Liver (tissue), 10 donors: ENCODE data around the gene AGPAT1. TPM values are rescaled to one million over a fixed set of nuclear protein-coding genes. Genes with fewer than 3 reads are reported as not detected.

Experiments
- DNase-seq: peaks from one replicate; pipeline ENCODE4 v3.0.0-alpha.2; 2017; ENCODE audit warnings: low spot score
- H3K27ac ChIP-seq, 2 donors: one replicate each; pipeline ENCODE4 v1.7.0; 2013; ENCODE audit warnings: inconsistent platforms in 2 of 2, low read length in 2 of 2, control low read depth in 1 of 2, low read depth in 1 of 2, mild to moderate bottlenecking in 1 of 2
- H3K27me3 ChIP-seq, 4 donors: one replicate each; pipeline versions ENCODE4 v1.6.1 to v1.7.0; 2013; ENCODE audit warnings: low read length in 3 of 4, inconsistent platforms in 1 of 4, mild to moderate bottlenecking in 1 of 4, moderate library complexity in 1 of 4; ENCODE audit not compliant: control insufficient read depth in 4 of 4, insufficient read depth in 4 of 4
- H3K36me3 ChIP-seq, 4 donors: one replicate each; pipeline versions ENCODE4 v1.6.1 to v1.7.0; 2013; ENCODE audit warnings: low read length in 3 of 4, mild to moderate bottlenecking in 3 of 4, low read depth in 1 of 4, moderate library complexity in 1 of 4; ENCODE audit not compliant: control insufficient read depth in 4 of 4, insufficient read depth in 3 of 4
- H3K4me1 ChIP-seq, 4 donors: one replicate each; pipeline versions ENCODE4 v1.6.1 to v1.7.0; 2013; ENCODE audit warnings: low read length in 3 of 4, mild to moderate bottlenecking in 3 of 4, moderate library complexity in 1 of 4; ENCODE audit not compliant: control insufficient read depth in 4 of 4, insufficient read depth in 4 of 4
- H3K4me3 ChIP-seq, 3 donors: one replicate each; pipeline versions ENCODE4 v1.6.1 to v1.7.0; 2013; ENCODE audit warnings: low read length in 3 of 3, control low read depth in 1 of 3, low read depth in 1 of 3, mild to moderate bottlenecking in 1 of 3
- H3K9ac ChIP-seq, 2 donors: one replicate each; pipeline ENCODE4 v1.7.0; 2013; ENCODE audit warnings: low read length in 2 of 2, mild to moderate bottlenecking in 2 of 2, moderate library complexity in 2 of 2, control low read depth in 1 of 2, low read depth in 1 of 2
- H3K9me3 ChIP-seq, 4 donors: one replicate each; pipeline versions ENCODE4 v1.6.1 to v1.7.0; 2013; ENCODE audit warnings: low read length in 3 of 4; ENCODE audit not compliant: control insufficient read depth in 4 of 4
- CTCF ChIP-seq: fragments of 150-350 bp; IDR thresholded peaks from 2 replicates; pipeline ENCODE4 v1.5.1; 2017; ENCODE audit warnings: improper control_type of control experiment, low read depth, low read length; ENCODE audit not compliant: missing input control
- EGR1 ChIP-seq, 2 donors: IDR thresholded peaks; 2 replicates each; pipeline ENCODE4 v1.6.1; 2016 to 2018; ENCODE audit warnings: antibody characterized with exemption in 2 of 2, low read depth in 2 of 2
- HNF4A ChIP-seq, 2 donors: conservative IDR thresholded peaks; 2 replicates each; pipeline ENCODE4 v1.6.1; 2016; ENCODE audit warnings: antibody characterized with exemption in 2 of 2, mild to moderate bottlenecking in 2 of 2
- RAD21 ChIP-seq, 2 donors: IDR thresholded peaks; 2 replicates each; pipeline ENCODE4 v1.6.1; 2016; ENCODE audit warnings: antibody characterized with exemption in 2 of 2, mild to moderate bottlenecking in 2 of 2
- SP1 ChIP-seq: IDR thresholded peaks from 2 replicates; pipeline ENCODE4 v1.6.1; 2018; ENCODE audit warnings: antibody characterized with exemption, mild to moderate bottlenecking
- WGBS: extraction: QIAGEN DNeasy Blood & Tissue Kit; methylation state at CpG from one replicate; pipeline ENCODE4 v1.1.7; 2013; 5-methylcytosine and 5-hydroxymethylcytosine counted together
- polyA plus RNA-seq, 2 donors: library from polyadenylated mRNA; stranded (reverse) in 1 of 2; unstranded in 1 of 2; fragments of 200-250 nt in 1 of 2; fragments of >200 nt in 1 of 2; fragmentation: Nextera tagmentation in 1 of 2; extraction: Ambion mirVana in 1 of 2; gene quantifications; one replicate each; pipeline versions ENCODE4 v1.2.1 to v1.2.3, GENCODE V29; 2013 to 2015
- small RNA-seq: library from RNA; depleted of rRNA; stranded (forward); fragments of <200 nt; gene quantifications from one replicate; pipeline ENCODE3, GENCODE V24; 2014
- total RNA-seq, 2 donors: library from RNA; depleted of rRNA; stranded (reverse); fragments of >200 nt; gene quantifications; one replicate each; pipeline ENCODE4 v1.2.3, GENCODE V29; 2014
- donor health status: healthy.
- donor health status: healthy.
- donor health status: healthy.
- donor health status: healthy.
- donor health status: healthy.

AGPAT1 gene
- total and polyA plus RNA-seq, 4 donors = 10.4 to 45.1 (median 17.5) TPM

GRCh38 chr6:32118782-32119628 is 56.9 kb downstream of the AGPAT1 start:
- 13% methylated on average over 17 of the region's 17 CpGs for WGBS
- Histone ChIP-seq H3K27me3 (no peaks in the 10 kb centered on the region), H3K9ac (no peak overlapping the region), H3K9me3 (no peaks in the 10 kb centered on the region), H3K36me3 (peaks cover 13 to 42% (median 33%) of the 10 kb centered on the region in 4 donors), H3K4me1 (peaks cover 0 to 14% (median 11%) of the 10 kb centered on the region in 4 donors), H3K27ac (peak overlapping the region; percentile 49 to 50), H3K4me3 (no peak overlapping the region)
- DNase-seq = peak; percentile 88
- peak; percentile 48 to 69 for TF ChIP-seq HNF4A (conservative IDR thresholded peaks at IDR 0.05)
- TF ChIP-seq SP1 = peak; percentile 51
- TF ChIP-seq CTCF = peak; percentile 97
- peak; percentile 88 to 92 for TF ChIP-seq RAD21 (IDR thresholded peaks at IDR 0.05)
- TF ChIP-seq EGR1 (IDR thresholded peaks at IDR 0.05; ENCODE audit: low read depth in 2 of 2) = no peak

Small RNAs within 50 kb of the gene (small RNA-seq; reads per million reads assigned to genes)
- gene AL662884.1 (not detected), gene MIR6833 (not detected)

Other genes with a start within 250 kb of the AGPAT1 start
- 100 to 1,000 TPM; 212 to 354 TPM for gene C2, start 248.4 kb downstream of the AGPAT1 start, total RNA-seq
- gene C2, start 248.4 kb downstream of the AGPAT1 start, polyA plus RNA-seq = 100 to 1,000 TPM; 441 to 522 TPM
- gene CFB, start 230.0 kb downstream of the AGPAT1 start, total RNA-seq = 1,000 to 10,000 TPM; 2,016 to 3,272 TPM
- gene CFB, start 230.0 kb downstream of the AGPAT1 start, polyA plus RNA-seq = 1,000 to 10,000 TPM; 3,136 to 3,144 TPM
- 10 to 100 TPM; 11.1 to 21.8 TPM for gene NELFE, start 217.1 kb downstream of the AGPAT1 start, total RNA-seq
- gene NELFE, start 217.1 kb downstream of the AGPAT1 start, polyA plus RNA-seq = 10 to 100 TPM; 11.9 to 14.2 TPM
- 10 to 100 TPM; 34.7 to 57.6 TPM for gene SKIC2, start 216.9 kb downstream of the AGPAT1 start, total RNA-seq
- 10 to 100 TPM; 26.7 to 34.3 TPM for gene SKIC2, start 216.9 kb downstream of the AGPAT1 start, polyA plus RNA-seq
- 10 to 100 TPM in 1 of 2 donors, 1 to 10 TPM in 1; 4.5 to 11.0 TPM for gene DXO, start 203.9 kb downstream of the AGPAT1 start, total RNA-seq
- gene DXO, start 203.9 kb downstream of the AGPAT1 start, polyA plus RNA-seq = 1 to 10 TPM; 8.9 to 9.7 TPM
- gene C4A, start 194.0 kb downstream of the AGPAT1 start, total RNA-seq = 1,000 to 10,000 TPM in 1 of 2 donors, 100 to 1,000 TPM in 1; 410 to 1,584 TPM
- gene C4A, start 194.0 kb downstream of the AGPAT1 start, polyA plus RNA-seq = 1,000 to 10,000 TPM; 1,485 to 2,903 TPM
- gene C4B, start 161.3 kb downstream of the AGPAT1 start, total RNA-seq = 1,000 to 10,000 TPM in 1 of 2 donors, 100 to 1,000 TPM in 1; 666 to 1,114 TPM
- gene C4B, start 161.3 kb downstream of the AGPAT1 start, polyA plus RNA-seq = 1,000 to 10,000 TPM; 1,699 to 3,560 TPM
- 10 to 100 TPM in 1 of 2 donors, 1 to 10 TPM in 1; 1.7 to 29.6 TPM for gene CYP21A2, start 137.7 kb downstream of the AGPAT1 start, total RNA-seq
- 10 to 100 TPM in 1 of 2 donors, 1 to 10 TPM in 1; 6.9 to 29.7 TPM for gene CYP21A2, start 137.7 kb downstream of the AGPAT1 start, polyA plus RNA-seq
- gene TNXB, start 66.7 kb downstream of the AGPAT1 start, total RNA-seq = 10 to 100 TPM in 1 of 2 donors, 1 to 10 TPM in 1; 6.8 to 17.1 TPM
- gene TNXB, start 66.7 kb downstream of the AGPAT1 start, polyA plus RNA-seq = 1 to 10 TPM; 3.0 to 4.4 TPM
- 10 to 100 TPM; 13.6 to 13.9 TPM for gene ATF6B, start 47.8 kb downstream of the AGPAT1 start, total RNA-seq
- 10 to 100 TPM; 17.1 to 24.8 TPM for gene ATF6B, start 47.8 kb downstream of the AGPAT1 start, polyA plus RNA-seq
- gene FKBPL, start 45.8 kb downstream of the AGPAT1 start, total RNA-seq = 1 to 10 TPM; 2.3 to 5.7 TPM
- 1 to 10 TPM; 2.8 to 3.3 TPM for gene FKBPL, start 45.8 kb downstream of the AGPAT1 start, polyA plus RNA-seq
- under 1 TPM in 1 of 2 donors, not detected in 1; 0.08 TPM for gene PRRT1, start 24.1 kb downstream of the AGPAT1 start, total RNA-seq
- under 1 TPM; 0.19 to 0.24 TPM for gene PRRT1, start 24.1 kb downstream of the AGPAT1 start, polyA plus RNA-seq
- gene PPT2, start 21.9 kb downstream of the AGPAT1 start, total RNA-seq = 10 to 100 TPM; 22.3 to 47.4 TPM
- 1 to 10 TPM; 7.6 to 7.8 TPM for gene PPT2, start 21.9 kb downstream of the AGPAT1 start, polyA plus RNA-seq
- 1 to 10 TPM; 1.8 to 8.2 TPM for gene EGFL8, start 11.5 kb downstream of the AGPAT1 start, total RNA-seq
- 1 to 10 TPM; 1.9 TPM for gene EGFL8, start 11.5 kb downstream of the AGPAT1 start, polyA plus RNA-seq
- 10 to 100 TPM; 51.5 to 56.1 TPM for gene RNF5, start 2.3 kb upstream of the AGPAT1 start, total RNA-seq
- gene RNF5, start 2.3 kb upstream of the AGPAT1 start, polyA plus RNA-seq = 10 to 100 TPM; 65.9 to 85.9 TPM
- under 1 TPM; 0.47 to 0.92 TPM for gene AGER, start 8.2 kb upstream of the AGPAT1 start, total RNA-seq
- under 1 TPM; 0.75 to 0.91 TPM for gene AGER, start 8.2 kb upstream of the AGPAT1 start, polyA plus RNA-seq
- gene PBX2, start 14.1 kb upstream of the AGPAT1 start, total RNA-seq = 10 to 100 TPM; 21.3 to 52.5 TPM
- 10 to 100 TPM in 1 of 2 donors, 1 to 10 TPM in 1; 1.5 to 16.0 TPM for gene PBX2, start 14.1 kb upstream of the AGPAT1 start, polyA plus RNA-seq
- 1 to 10 TPM; 2.3 to 6.6 TPM for gene GPSM3, start 16.6 kb upstream of the AGPAT1 start, total RNA-seq
- gene GPSM3, start 16.6 kb upstream of the AGPAT1 start, polyA plus RNA-seq = 1 to 10 TPM; 6.0 to 8.0 TPM
- 10 to 100 TPM in 1 of 2 donors, 1 to 10 TPM in 1; 2.6 to 15.1 TPM for gene NOTCH4, start 48.0 kb upstream of the AGPAT1 start, total RNA-seq
- gene NOTCH4, start 48.0 kb upstream of the AGPAT1 start, polyA plus RNA-seq = 10 to 100 TPM in 1 of 2 donors, 1 to 10 TPM in 1; 7.3 to 10.4 TPM
- gene TSBP1, start 195.8 kb upstream of the AGPAT1 start, total RNA-seq = not detected
- gene TSBP1, start 195.8 kb upstream of the AGPAT1 start, polyA plus RNA-seq = not detected
- not detected for gene BTNL2, start 231.1 kb upstream of the AGPAT1 start, total RNA-seq
- not detected for gene BTNL2, start 231.1 kb upstream of the AGPAT1 start, polyA plus RNA-seq